ENCODE measurements around the gene NEK9.

The NEK9 gene

GRCh38 chr14:75141062-75141461 is 14.2 kb upstream of the NEK9 start:
- Histone ChIP-seq H3K27ac (ENCODE audit: low read depth, low read length) (no peak overlapping the region), H3K4me3 (ENCODE audit: low read depth, low read length) (no peak overlapping the region)
- no peak for DNase-seq

GRCh38 chr14:75140620-75141019 is 13.8 kb upstream of the NEK9 start:
- Histone ChIP-seq H3K27me3 (ENCODE audit: insufficient read depth, low read length) (no peaks in the 10 kb centered on the region), H3K4me3 (ENCODE audit: low read depth, low read length) (no peak overlapping the region), H3K79me2 (ENCODE audit: control insufficient read depth, insufficient read depth, low read length, poor library complexity) (peaks cover 2% of the 10 kb centered on the region), H4K8ac (ENCODE audit: low read depth, low read length) (no peak overlapping the region), H3K14ac (ENCODE audit: low read length) (no peak overlapping the region), H3K4ac (ENCODE audit: low read depth, low read length) (no peak overlapping the region), H2AK5ac (ENCODE audit: low read length) (no peak overlapping the region), H3K9me3 (ENCODE audit: insufficient read depth, low read depth, low read length) (no peaks in the 10 kb centered on the region), H3K23ac (ENCODE audit: low read length) (no peak overlapping the region), H3K4me2 (ENCODE audit: low read length) (no peak overlapping the region), H2BK12ac (ENCODE audit: low read length) (no peak overlapping the region), H4K91ac (ENCODE audit: low read depth, low read length) (no peak overlapping the region), H3K9ac (ENCODE audit: low read length) (no peak overlapping the region), H3K79me1 (ENCODE audit: low read length) (peaks cover 6% of the 10 kb centered on the region), H3K27ac (ENCODE audit: low read depth, low read length) (no peak overlapping the region), H3K18ac (ENCODE audit: low read length) (no peak overlapping the region), H3K36me3 (ENCODE audit: control insufficient read depth in 1 of 2, insufficient read depth in 2 of 2, low read length in 2 of 2) (peaks cover 4 to 6% of the 10 kb centered on the region in 2 experiments), H2BK120ac (ENCODE audit: insufficient read depth, low read length, poor library complexity) (no peak overlapping the region), H3K4me1 (ENCODE audit: control insufficient read depth in 1 of 2, insufficient read depth in 2 of 2, low read length in 2 of 2) (peaks cover 4 to 5% of the 10 kb centered on the region in 2 experiments), H4K12ac (ENCODE audit: low read depth, low read length) (no peak overlapping the region), H2AFZ (ENCODE audit: insufficient read depth, low read length, poor library complexity) (no peak overlapping the region), H2BK5ac (ENCODE audit: low read depth, low read length, poor library complexity) (no peak overlapping the region)
- WGBS (ENCODE audit: extremely low coverage, insufficient coverage, insufficient read length), result no CpG with 5 or more reads among the region's 2 CpGs
- no peak for DNase-seq

More at GRCh38 chr14:75141062-75141461, 14.2 kb upstream of the NEK9 start:
- no peak overlapping the region for H4K91ac ChIP-seq (ENCODE audit: low read depth, low read length)
- H2BK12ac ChIP-seq (ENCODE audit: low read length), result no peak overlapping the region
- no peak overlapping the region for H3K9ac ChIP-seq (ENCODE audit: low read length)
- H3K36me3 ChIP-seq (ENCODE audit: control insufficient read depth in 1 of 2, insufficient read depth in 2 of 2, low read length in 2 of 2), result peaks cover 4 to 6% of the 10 kb centered on the region in 2 experiments
- no CpG with 5 or more reads among the region's 2 CpGs for WGBS (ENCODE audit: extremely low coverage, insufficient coverage, insufficient read length)
- no peak overlapping the region for H3K4ac ChIP-seq (ENCODE audit: low read depth, low read length)
- no peak overlapping the region for H4K8ac ChIP-seq (ENCODE audit: low read depth, low read length)
- no peak overlapping the region for H2BK120ac ChIP-seq (ENCODE audit: insufficient read depth, low read length, poor library complexity)
- H3K79me2 ChIP-seq (ENCODE audit: control insufficient read depth, insufficient read depth, low read length, poor library complexity), result peaks cover 2% of the 10 kb centered on the region
- H3K79me1 ChIP-seq (ENCODE audit: low read length), result peaks cover 6% of the 10 kb centered on the region
- H3K14ac ChIP-seq (ENCODE audit: low read length), result no peak overlapping the region
- no peaks in the 10 kb centered on the region for H3K27me3 ChIP-seq (ENCODE audit: insufficient read depth, low read length)
- H2AFZ ChIP-seq (ENCODE audit: insufficient read depth, low read length, poor library complexity), result no peak overlapping the region
- no peak overlapping the region for H3K18ac ChIP-seq (ENCODE audit: low read length)
- peaks cover 4 to 5% of the 10 kb centered on the region in 2 experiments for H3K4me1 ChIP-seq (ENCODE audit: control insufficient read depth in 1 of 2, insufficient read depth in 2 of 2, low read length in 2 of 2)
- no peaks in the 10 kb centered on the region for H3K9me3 ChIP-seq (ENCODE audit: insufficient read depth, low read depth, low read length)
- H3K23ac ChIP-seq (ENCODE audit: low read length), result no peak overlapping the region
- H2AK5ac ChIP-seq (ENCODE audit: low read length), result no peak overlapping the region
- H3K4me2 ChIP-seq (ENCODE audit: low read length), result no peak overlapping the region
- no peak overlapping the region for H4K12ac ChIP-seq (ENCODE audit: low read depth, low read length)
- H2BK5ac ChIP-seq (ENCODE audit: low read depth, low read length, poor library complexity), result no peak overlapping the region

- Histone ChIP-seq H3K4me2 (ENCODE audit: low read length) (no peak overlapping the region), H3K36me3 (ENCODE audit: control insufficient read depth in 1 of 2, insufficient read depth in 2 of 2, low read length in 2 of 2) (peaks cover 7% of the 10 kb centered on the region in 2 experiments), H2BK120ac (ENCODE audit: insufficient read depth, low read length, poor library complexity) (no peak overlapping the region), H4K12ac (ENCODE audit: low read depth, low read length) (no peak overlapping the region), H3K14ac (ENCODE audit: low read length) (no peak overlapping the region), H3K4me1 (ENCODE audit: control insufficient read depth in 1 of 2, insufficient read depth in 2 of 2, low read length in 2 of 2) (no peaks in the 10 kb centered on the region), H3K79me1 (ENCODE audit: low read length) (peaks cover 2% of the 10 kb centered on the region), H3K4ac (ENCODE audit: low read depth, low read length) (no peak overlapping the region), H3K18ac (ENCODE audit: low read length) (no peak overlapping the region), H3K79me2 (ENCODE audit: control insufficient read depth, insufficient read depth, low read length, poor library complexity) (no peaks in the 10 kb centered on the region), H2AK5ac (ENCODE audit: low read length) (no peak overlapping the region), H2BK5ac (ENCODE audit: low read depth, low read length, poor library complexity) (no peak overlapping the region), H3K9ac (ENCODE audit: low read length) (no peak overlapping the region), H3K23ac (ENCODE audit: low read length) (no peak overlapping the region), H3K27ac (ENCODE audit: low read depth, low read length) (no peak overlapping the region), H4K8ac (ENCODE audit: low read depth, low read length) (no peak overlapping the region), H3K4me3 (ENCODE audit: low read depth, low read length) (no peak overlapping the region), H3K27me3 (ENCODE audit: insufficient read depth, low read length) (no peaks in the 10 kb centered on the region), H2BK12ac (ENCODE audit: low read length) (no peak overlapping the region), H4K91ac (ENCODE audit: low read depth, low read length) (no peak overlapping the region), H3K9me3 (ENCODE audit: insufficient read depth, low read depth, low read length) (no peaks in the 10 kb centered on the region), H2AFZ (ENCODE audit: insufficient read depth, low read length, poor library complexity) (no peak overlapping the region)
- no peak for DNase-seq
- no CpG with 5 or more reads among the region's 2 CpGs for WGBS (ENCODE audit: extremely low coverage, insufficient coverage, insufficient read length)
Measured at GRCh38 chr14:75139185-75139584, 12.3 kb upstream of the NEK9 start.

- Histone ChIP-seq H3K18ac (ENCODE audit: low read length) (no peak overlapping the region), H3K9me3 (ENCODE audit: insufficient read depth, low read depth, low read length) (peaks cover 1% of the 10 kb centered on the region), H3K79me1 (ENCODE audit: low read length) (peaks cover 2% of the 10 kb centered on the region), H3K27me3 (ENCODE audit: insufficient read depth, low read length) (no peaks in the 10 kb centered on the region), H3K4me2 (ENCODE audit: low read length) (no peak overlapping the region), H4K91ac (ENCODE audit: low read depth, low read length) (no peak overlapping the region), H2AFZ (ENCODE audit: insufficient read depth, low read length, poor library complexity) (no peak overlapping the region), H3K9ac (ENCODE audit: low read length) (no peak overlapping the region), H3K14ac (ENCODE audit: low read length) (no peak overlapping the region), H2BK12ac (ENCODE audit: low read length) (no peak overlapping the region), H3K27ac (ENCODE audit: low read depth, low read length) (no peak overlapping the region), H4K8ac (ENCODE audit: low read depth, low read length) (no peak overlapping the region), H2BK5ac (ENCODE audit: low read depth, low read length, poor library complexity) (no peak overlapping the region), H3K4ac (ENCODE audit: low read depth, low read length) (no peak overlapping the region), H2BK120ac (ENCODE audit: insufficient read depth, low read length, poor library complexity) (no peak overlapping the region), H3K4me1 (ENCODE audit: control insufficient read depth in 1 of 2, insufficient read depth in 2 of 2, low read length in 2 of 2) (no peaks in the 10 kb centered on the region), H3K4me3 (ENCODE audit: low read depth, low read length) (no peak overlapping the region), H3K36me3 (ENCODE audit: control insufficient read depth in 1 of 2, insufficient read depth in 2 of 2, low read length in 2 of 2) (peaks cover 7 to 10% of the 10 kb centered on the region in 2 experiments), H4K12ac (ENCODE audit: low read depth, low read length) (no peak overlapping the region), H2AK5ac (ENCODE audit: low read length) (no peak overlapping the region), H3K23ac (ENCODE audit: low read length) (no peak overlapping the region), H3K79me2 (ENCODE audit: control insufficient read depth, insufficient read depth, low read length, poor library complexity) (no peaks in the 10 kb centered on the region)
- no CpG with 5 or more reads among the region's 1 CpG for WGBS (ENCODE audit: extremely low coverage, insufficient coverage, insufficient read length)
- DNase-seq, result no peak
Measured at GRCh38 chr14:75138492-75138891, 11.6 kb upstream of the NEK9 start.

Data from trophoblast cell (in vitro differentiated cells and primary cell).